Thyroid gland (tissue), 4 donors: ENCODE data around the gene COL23A1. TPM values are rescaled to one million over a fixed set of nuclear protein-coding genes. Genes with fewer than 3 reads are reported as not detected.
A peak's percentile ranks its signal among the peaks of the same experiment; 100 is the strongest.

Experiments
- DNase-seq, 2 donors: peaks; one replicate each; pipeline ENCODE4 v3.0.0-alpha.2; 2019
- H3K27ac ChIP-seq, 3 donors: fragments of 200-600 bp; sonication (generic); 1 replicate in 2 of 3; 2 replicates in 1 of 3; pipeline ENCODE4 v1.5.1; 2016 to 2019; ENCODE audit warnings: mild to moderate bottlenecking in 1 of 3, moderate library complexity in 1 of 3
- H3K27me3 ChIP-seq: fragments of 200-600 bp; sonication (generic); one replicate; pipeline ENCODE4 v1.5.1; 2019
- H3K36me3 ChIP-seq, 2 donors: fragments of 200-600 bp; sonication (generic); one replicate each; pipeline ENCODE4 v1.5.1; 2016 to 2019
- H3K4me1 ChIP-seq, 2 donors: fragments of 200-600 bp; sonication (generic); one replicate each; pipeline ENCODE4 v1.5.1; 2017 to 2019
- H3K4me3 ChIP-seq, 3 donors: fragments of 200-600 bp; sonication (generic); replicated peaks in 1 of 3; 1 replicate in 2 of 3; 2 replicates in 1 of 3; pipeline ENCODE4 v1.5.1; 2016; ENCODE audit warnings: mild to moderate bottlenecking in 1 of 3
- H3K9me3 ChIP-seq: fragments of 200-600 bp; sonication (generic); one replicate; pipeline ENCODE4 v1.5.1; 2017
- CTCF ChIP-seq, 6 experiments: fragments of 200-600 bp in 3 of 6; fragments of 450-650 bp in 3 of 6; sonication (generic) in 3 of 6; IDR thresholded peaks; one replicate each; pipeline ENCODE4 v1.5.1; 2016 to 2019; ENCODE audit warnings: antibody characterized with exemption in 6 of 6, mild to moderate bottlenecking in 2 of 6, inconsistent platforms in 1 of 6, moderate library complexity in 1 of 6
- POLR2A ChIP-seq, 2 donors: fragments of 450-650 bp; IDR thresholded peaks; one replicate each; pipeline ENCODE4 v1.6.1; 2017; ENCODE audit warnings: antibody characterized with exemption in 2 of 2, mild to moderate bottlenecking in 2 of 2, moderate library complexity in 1 of 2
- WGBS, 2 donors: methylation state at CpG; one replicate each; pipeline ENCODE4 v1.1.5; 2017; 5-methylcytosine and 5-hydroxymethylcytosine counted together
- intact Hi-C: fragments of 100-400 bp; cut with DNase I; formaldehyde crosslinking; loops from one replicate; pipeline ENCODE4 v1.15.1; 2023
- total RNA-seq, 4 donors: library from RNA; depleted of rRNA; stranded (reverse); fragments of >200 nt; gene quantifications; one replicate each; pipeline ENCODE4 v1.2.3, GENCODE V29; 2016

Gene COL23A1
- total RNA-seq, 4 donors from 2014 or later: 76.6 to 108 (median 95.7) TPM

- Histone ChIP-seq H3K4me3 (no peak overlapping the region), H3K27ac (peak overlapping the region in 1 of 3 donors; percentile 39), H3K9me3 (no peaks in the 10 kb centered on the region), H3K27me3 (no peaks in the 10 kb centered on the region), H3K36me3 (no peaks in the 10 kb centered on the region), H3K4me1 (peaks cover 36 to 48% of the 10 kb centered on the region in 2 donors)
- DNase-seq: no peak
- WGBS, 2 donors: 66 to 86% methylated on average over 8 of the region's 8 CpGs
- TF ChIP-seq CTCF (IDR thresholded peaks at IDR 0.05): no peak
- TF ChIP-seq POLR2A (IDR thresholded peaks at IDR 0.05): no peak
- intact Hi-C loops: no loop called here
Observed at GRCh38 chr5:178335302-178336030, 254.7 kb downstream of the COL23A1 start.

GRCh38 chr5:178334861-178335260 is 255.3 kb downstream of the COL23A1 start:
- no peaks in the 10 kb centered on the region for H3K36me3 ChIP-seq
- no peaks in the 10 kb centered on the region for H3K9me3 ChIP-seq
- DNase-seq: no peak
- H3K27me3 ChIP-seq: no peaks in the 10 kb centered on the region
- TF ChIP-seq CTCF (IDR thresholded peaks at IDR 0.05): no peak
- no peak for TF ChIP-seq POLR2A (IDR thresholded peaks at IDR 0.05)
- peaks cover 40 to 47% of the 10 kb centered on the region in 2 donors for H3K4me1 ChIP-seq
- H3K27ac ChIP-seq: no peak overlapping the region
- 85 to 87% methylated on average over 8 of the region's 8 CpGs for WGBS, 2 donors
- H3K4me3 ChIP-seq: no peak overlapping the region
- intact Hi-C loops: no loop called here

- TF ChIP-seq POLR2A (IDR thresholded peaks at IDR 0.05): no peak
- no peak for TF ChIP-seq CTCF (IDR thresholded peaks at IDR 0.05)
- no peak overlapping the region for H3K27ac ChIP-seq
- H3K27me3 ChIP-seq: no peaks in the 10 kb centered on the region
- peaks cover 40 to 51% of the 10 kb centered on the region in 2 donors for H3K4me1 ChIP-seq
- H3K36me3 ChIP-seq: no peaks in the 10 kb centered on the region
- DNase-seq: no peak
- intact Hi-C loops: no loop called here
- no peak overlapping the region for H3K4me3 ChIP-seq
- no peaks in the 10 kb centered on the region for H3K9me3 ChIP-seq
- WGBS, 2 donors: 86 to 93% methylated on average over 20 of the region's 21 CpGs
Observed at GRCh38 chr5:178333821-178334481, 256.2 kb downstream of the COL23A1 start.

GRCh38 chr5:178332210-178332641 is 258.0 kb downstream of the COL23A1 start:
- WGBS, 2 donors: 30 to 40% methylated on average over 7 of the region's 7 CpGs
- Histone ChIP-seq H3K36me3 (no peaks in the 10 kb centered on the region), H3K27ac (peak overlapping the region; percentile 90 to 94 (median 91)), H3K4me1 (peaks cover 40 to 53% of the 10 kb centered on the region in 2 donors), H3K27me3 (no peaks in the 10 kb centered on the region), H3K9me3 (no peaks in the 10 kb centered on the region), H3K4me3 (no peak overlapping the region)
- TF ChIP-seq CTCF (IDR thresholded peaks at IDR 0.05) (no peak), POLR2A (IDR thresholded peaks at IDR 0.05) (no peak)
- DNase-seq: peak; percentile 81 to 83
- intact Hi-C loops: no loop called here

GRCh38 chr5:178331491-178331996 is 258.6 kb downstream of the COL23A1 start:
- DNase-seq: peak; percentile 89
- Histone ChIP-seq H3K4me3 (no peak overlapping the region), H3K36me3 (no peaks in the 10 kb centered on the region), H3K4me1 (peaks cover 41 to 50% of the 10 kb centered on the region in 2 donors), H3K27me3 (no peaks in the 10 kb centered on the region), H3K9me3 (no peaks in the 10 kb centered on the region), H3K27ac (peak overlapping the region; percentile 90 to 94 (median 91))
- intact Hi-C loops: no loop called here
- 43 to 63% methylated on average over 8 to 15 of the region's 15 CpGs for WGBS, 2 donors
- peak in 1 of 2 donors; percentile 50 for TF ChIP-seq POLR2A (IDR thresholded peaks at IDR 0.05)
- TF ChIP-seq CTCF (IDR thresholded peaks at IDR 0.05): no peak
